HepG2 (cell line): ENCODE results near the gene PHF13. TPM values are rescaled to one million over a fixed set of nuclear protein-coding genes. Genes with fewer than 3 reads are reported as not detected.
A peak's percentile ranks its signal among the peaks of the same experiment; 100 is the strongest.

Experiments used
- ATF3 ChIP-seq: sonication (generic); formaldehyde crosslinking; IDR thresholded peaks from 2 replicates; pipeline ENCODE4 v1.4.0; 2020; ENCODE audit warnings: missing genetic modification reagents
- CBX5 ChIP-seq: sonication (generic); formaldehyde crosslinking; IDR thresholded peaks from 2 replicates; pipeline ENCODE4 v1.4.0; 2020; ENCODE audit warnings: missing genetic modification reagents, borderline replicate concordance
- CHD2 ChIP-seq: IDR thresholded peaks from 2 replicates; pipeline ENCODE4 v1.6.1; 2011; ENCODE audit warnings: low read depth, low read length, improper control_type of control experiment
- MBD4 ChIP-seq: IDR thresholded peaks from 2 replicates; pipeline ENCODE4 v1.6.1; 2012; ENCODE audit warnings: low read length, inconsistent platforms, borderline replicate concordance
- TRIM24 ChIP-seq: sonication (generic); formaldehyde crosslinking; IDR thresholded peaks from 2 replicates; pipeline ENCODE4 v1.8.0; 2022; ENCODE audit warnings: mild to moderate bottlenecking, missing genetic modification reagents
- ZBTB14 ChIP-seq: sonication (generic); formaldehyde crosslinking; IDR thresholded peaks from 2 replicates; pipeline ENCODE4 v1.4.0; 2020; ENCODE audit warnings: missing genetic modification reagents
- ZFAT ChIP-seq: sonication (generic); formaldehyde crosslinking; conservative IDR thresholded peaks from 2 replicates; pipeline ENCODE4 v1.8.1; 2023; ENCODE audit warnings: missing genetic modification reagents, inconsistent platforms
- ZFP41 ChIP-seq: sonication (generic); formaldehyde crosslinking; IDR thresholded peaks from 2 replicates; pipeline ENCODE4 v1.4.0; 2020; ENCODE audit warnings: mild to moderate bottlenecking, missing genetic modification reagents, borderline replicate concordance
- ZNF180 ChIP-seq: sonication (generic); formaldehyde crosslinking; IDR thresholded peaks from 2 replicates; pipeline ENCODE4 v1.4.0; 2020; ENCODE audit warnings: low read depth, missing genetic modification reagents, borderline replicate concordance
- ZNF318 ChIP-seq: sonication (generic); formaldehyde crosslinking; IDR thresholded peaks from 2 replicates; pipeline ENCODE4 v1.4.0; 2020; ENCODE audit warnings: mild to moderate bottlenecking, missing genetic modification reagents
- ZSCAN21 ChIP-seq: sonication (generic); formaldehyde crosslinking; IDR thresholded peaks from 2 replicates; pipeline ENCODE4 v1.8.0; 2022; ENCODE audit warnings: mild to moderate bottlenecking, missing genetic modification reagents, moderate library complexity, borderline replicate concordance
- polyA plus RNA-seq, 8 experiments: library from polyadenylated mRNA; depleted of rRNA in 3 of 8; stranded (reverse) in 7 of 8; unstranded in 1 of 8; fragments of >200 nt; fragmentation: Illumina TruSeq in 4 of 8; extraction: Trizol in 4 of 8; gene quantifications; 2 replicates each; pipeline versions ENCODE4 v1.2.1 to v1.2.3, GENCODE V29; 2011 to 2016; ENCODE audit warnings: low read depth in 4 of 8, missing spikeins in 1 of 8, mixed read lengths in 1 of 8; ENCODE audit not compliant: insufficient read depth in 1 of 8
- total RNA-seq, 5 experiments: library from RNA; depleted of rRNA; stranded (reverse); fragments of >200 nt; fragmentation: Illumina TruSeq; extraction: Trizol; gene quantifications; 2 replicates each; pipeline ENCODE4 v1.2.3, GENCODE V29; 2016; ENCODE audit warnings: low read depth in 1 of 5
- TF ChIP-seq, protein P1 (sequence below): sonication (generic); formaldehyde crosslinking; IDR thresholded peaks from 2 replicates; pipeline ENCODE4 v1.5.0; 2020; ENCODE audit warnings: mild to moderate bottlenecking, missing genetic modification reagents, moderate library complexity
- TF ChIP-seq, protein P2 (sequence below): fragments of 450-650 bp; IDR thresholded peaks from 2 replicates; pipeline ENCODE4 v1.6.1; 2017; ENCODE audit warnings: mild to moderate bottlenecking

Gene PHF13
- total and polyA plus RNA-seq, 2 of the 13 experiments (the other 11 are each of a cell fraction or from before 2014, with no cell fraction given): 4.7 to 7.4 TPM

GRCh38 chr1:6601049-6601922 is 12.2 kb upstream of the PHF13 start (continued):
- no peak; the same call in 1 of the 2 replicates for TF ChIP-seq ZBTB14 (CRISPR knock-in tag)
- no peak for TF ChIP-seq CBX5 (CRISPR knock-in tag)
- TF ChIP-seq ZFP41 (CRISPR knock-in tag): no peak
- TF ChIP-seq, protein P1, sequence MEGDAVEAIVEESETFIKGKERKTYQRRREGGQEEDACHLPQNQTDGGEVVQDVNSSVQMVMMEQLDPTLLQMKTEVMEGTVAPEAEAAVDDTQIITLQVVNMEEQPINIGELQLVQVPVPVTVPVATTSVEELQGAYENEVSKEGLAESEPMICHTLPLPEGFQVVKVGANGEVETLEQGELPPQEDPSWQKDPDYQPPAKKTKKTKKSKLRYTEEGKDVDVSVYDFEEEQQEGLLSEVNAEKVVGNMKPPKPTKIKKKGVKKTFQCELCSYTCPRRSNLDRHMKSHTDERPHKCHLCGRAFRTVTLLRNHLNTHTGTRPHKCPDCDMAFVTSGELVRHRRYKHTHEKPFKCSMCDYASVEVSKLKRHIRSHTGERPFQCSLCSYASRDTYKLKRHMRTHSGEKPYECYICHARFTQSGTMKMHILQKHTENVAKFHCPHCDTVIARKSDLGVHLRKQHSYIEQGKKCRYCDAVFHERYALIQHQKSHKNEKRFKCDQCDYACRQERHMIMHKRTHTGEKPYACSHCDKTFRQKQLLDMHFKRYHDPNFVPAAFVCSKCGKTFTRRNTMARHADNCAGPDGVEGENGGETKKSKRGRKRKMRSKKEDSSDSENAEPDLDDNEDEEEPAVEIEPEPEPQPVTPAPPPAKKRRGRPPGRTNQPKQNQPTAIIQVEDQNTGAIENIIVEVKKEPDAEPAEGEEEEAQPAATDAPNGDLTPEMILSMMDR (CRISPR knock-in tag): no peak
- no peak for TF ChIP-seq ZNF180 (CRISPR knock-in tag)
- no peak for TF ChIP-seq TRIM24 (CRISPR knock-in tag)
- no peak for TF ChIP-seq ZNF318 (CRISPR knock-in tag)
- TF ChIP-seq CHD2: no peak
- 0 out of 2 replicates have a peak, but pooled peaks have one; percentile 1 for TF ChIP-seq ZSCAN21 (CRISPR knock-in tag)
- TF ChIP-seq, protein P2, sequence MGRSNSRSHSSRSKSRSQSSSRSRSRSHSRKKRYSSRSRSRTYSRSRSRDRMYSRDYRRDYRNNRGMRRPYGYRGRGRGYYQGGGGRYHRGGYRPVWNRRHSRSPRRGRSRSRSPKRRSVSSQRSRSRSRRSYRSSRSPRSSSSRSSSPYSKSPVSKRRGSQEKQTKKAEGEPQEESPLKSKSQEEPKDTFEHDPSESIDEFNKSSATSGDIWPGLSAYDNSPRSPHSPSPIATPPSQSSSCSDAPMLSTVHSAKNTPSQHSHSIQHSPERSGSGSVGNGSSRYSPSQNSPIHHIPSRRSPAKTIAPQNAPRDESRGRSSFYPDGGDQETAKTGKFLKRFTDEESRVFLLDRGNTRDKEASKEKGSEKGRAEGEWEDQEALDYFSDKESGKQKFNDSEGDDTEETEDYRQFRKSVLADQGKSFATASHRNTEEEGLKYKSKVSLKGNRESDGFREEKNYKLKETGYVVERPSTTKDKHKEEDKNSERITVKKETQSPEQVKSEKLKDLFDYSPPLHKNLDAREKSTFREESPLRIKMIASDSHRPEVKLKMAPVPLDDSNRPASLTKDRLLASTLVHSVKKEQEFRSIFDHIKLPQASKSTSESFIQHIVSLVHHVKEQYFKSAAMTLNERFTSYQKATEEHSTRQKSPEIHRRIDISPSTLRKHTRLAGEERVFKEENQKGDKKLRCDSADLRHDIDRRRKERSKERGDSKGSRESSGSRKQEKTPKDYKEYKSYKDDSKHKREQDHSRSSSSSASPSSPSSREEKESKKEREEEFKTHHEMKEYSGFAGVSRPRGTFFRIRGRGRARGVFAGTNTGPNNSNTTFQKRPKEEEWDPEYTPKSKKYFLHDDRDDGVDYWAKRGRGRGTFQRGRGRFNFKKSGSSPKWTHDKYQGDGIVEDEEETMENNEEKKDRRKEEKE: no peak
- no peak for TF ChIP-seq ATF3 (CRISPR knock-in tag)
- TF ChIP-seq MBD4: no peak
- no peak; the same call in 1 of the 2 replicates for TF ChIP-seq ZFAT (CRISPR knock-in tag)
